PC-9 (cell line): ENCODE data around the gene ZNF804A.

Experiments
- EZH2 ChIP-seq: fragments of 200-600 bp; sonication (generic); IDR thresholded peaks from 2 replicates; pipeline ENCODE4 v1.8.0; 2017; ENCODE audit warnings: antibody characterized with exemption, low read depth
- TF ChIP-seq, protein P1 (sequence below): fragments of 200-600 bp; sonication (generic); conservative IDR thresholded peaks from 2 replicates; pipeline ENCODE4 v1.6.1; 2017; ENCODE audit warnings: mixed run types, antibody characterized with exemption, mild to moderate bottlenecking, moderate library complexity

DNA sequence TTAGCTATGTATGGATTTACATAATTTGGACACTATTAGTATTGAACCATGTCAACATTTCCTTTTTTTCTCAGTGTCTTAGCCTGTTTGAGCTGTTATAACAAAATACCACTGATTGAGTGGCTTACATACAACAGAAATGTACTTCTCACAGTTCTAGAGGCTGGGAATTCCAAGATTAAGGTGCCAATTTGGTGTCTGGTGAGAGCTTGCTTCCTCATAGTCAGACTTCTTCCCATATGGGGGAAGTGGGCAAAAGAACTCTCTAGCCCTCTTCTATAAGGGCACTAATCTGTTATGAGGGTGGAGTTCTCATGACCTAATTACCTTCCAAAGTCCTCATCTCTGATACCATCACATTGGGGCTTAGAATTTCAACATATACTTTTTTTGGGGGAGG lies 12.6 kb downstream of the ZNF804A start:
- TF ChIP-seq, protein P1, sequence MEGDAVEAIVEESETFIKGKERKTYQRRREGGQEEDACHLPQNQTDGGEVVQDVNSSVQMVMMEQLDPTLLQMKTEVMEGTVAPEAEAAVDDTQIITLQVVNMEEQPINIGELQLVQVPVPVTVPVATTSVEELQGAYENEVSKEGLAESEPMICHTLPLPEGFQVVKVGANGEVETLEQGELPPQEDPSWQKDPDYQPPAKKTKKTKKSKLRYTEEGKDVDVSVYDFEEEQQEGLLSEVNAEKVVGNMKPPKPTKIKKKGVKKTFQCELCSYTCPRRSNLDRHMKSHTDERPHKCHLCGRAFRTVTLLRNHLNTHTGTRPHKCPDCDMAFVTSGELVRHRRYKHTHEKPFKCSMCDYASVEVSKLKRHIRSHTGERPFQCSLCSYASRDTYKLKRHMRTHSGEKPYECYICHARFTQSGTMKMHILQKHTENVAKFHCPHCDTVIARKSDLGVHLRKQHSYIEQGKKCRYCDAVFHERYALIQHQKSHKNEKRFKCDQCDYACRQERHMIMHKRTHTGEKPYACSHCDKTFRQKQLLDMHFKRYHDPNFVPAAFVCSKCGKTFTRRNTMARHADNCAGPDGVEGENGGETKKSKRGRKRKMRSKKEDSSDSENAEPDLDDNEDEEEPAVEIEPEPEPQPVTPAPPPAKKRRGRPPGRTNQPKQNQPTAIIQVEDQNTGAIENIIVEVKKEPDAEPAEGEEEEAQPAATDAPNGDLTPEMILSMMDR, result no peak
- no peak for TF ChIP-seq EZH2
